Neuron (in vitro differentiated cells): ENCODE measurements around the gene LGALS13.

Experiments used
- H2AFZ ChIP-seq: one replicate; pipeline ENCODE4 v1.6.1; 2013; ENCODE audit warnings: low read depth, mild to moderate bottlenecking, inconsistent platforms, low read length, moderate library complexity
- H3K27me3 ChIP-seq: one replicate; pipeline ENCODE4 v1.6.1; 2013; ENCODE audit warnings: low read length; ENCODE audit not compliant: insufficient read depth
- H3K36me3 ChIP-seq: one replicate; pipeline ENCODE4 v1.6.1; 2013; ENCODE audit warnings: low read length; ENCODE audit not compliant: insufficient read depth
- H3K4me1 ChIP-seq: one replicate; pipeline ENCODE4 v1.6.1; 2013; ENCODE audit warnings: low read length; ENCODE audit not compliant: insufficient read depth
- H3K4me3 ChIP-seq: 2 replicates; pipeline ENCODE4 v1.5.1; 2013; ENCODE audit warnings: mild to moderate bottlenecking, low read length, moderate library complexity
- H3K9me3 ChIP-seq: one replicate; pipeline ENCODE4 v1.6.1; 2013; ENCODE audit warnings: low read length

Gene LGALS13

DNA sequence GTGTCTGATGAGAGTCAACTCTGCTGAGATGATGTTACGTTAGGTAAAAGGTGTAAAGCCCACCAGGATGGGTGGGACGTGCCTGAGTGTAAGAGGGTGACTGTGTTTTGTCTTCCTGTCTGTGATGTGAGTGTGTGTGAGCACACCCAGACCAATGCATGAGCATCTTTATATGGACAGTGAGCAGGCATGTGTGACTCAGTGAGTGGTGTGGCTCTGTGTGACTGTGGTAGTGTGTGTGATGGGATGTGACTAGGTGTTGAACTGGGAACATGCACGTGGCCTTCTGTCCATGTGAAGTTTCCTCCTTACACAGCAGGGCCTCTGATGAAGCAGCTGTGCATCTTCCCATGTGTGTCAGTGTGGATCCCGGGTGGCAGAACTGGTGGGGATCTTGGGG, 35.6 kb downstream of the LGALS13 start:
- no peak overlapping the region for H3K4me3 ChIP-seq
- no peaks in the 10 kb centered on the region for H3K27me3 ChIP-seq
- no peaks in the 10 kb centered on the region for H3K4me1 ChIP-seq
- no peak overlapping the region for H2AFZ ChIP-seq
- no peaks in the 10 kb centered on the region for H3K9me3 ChIP-seq
- H3K36me3 ChIP-seq = no peaks in the 10 kb centered on the region

DNA sequence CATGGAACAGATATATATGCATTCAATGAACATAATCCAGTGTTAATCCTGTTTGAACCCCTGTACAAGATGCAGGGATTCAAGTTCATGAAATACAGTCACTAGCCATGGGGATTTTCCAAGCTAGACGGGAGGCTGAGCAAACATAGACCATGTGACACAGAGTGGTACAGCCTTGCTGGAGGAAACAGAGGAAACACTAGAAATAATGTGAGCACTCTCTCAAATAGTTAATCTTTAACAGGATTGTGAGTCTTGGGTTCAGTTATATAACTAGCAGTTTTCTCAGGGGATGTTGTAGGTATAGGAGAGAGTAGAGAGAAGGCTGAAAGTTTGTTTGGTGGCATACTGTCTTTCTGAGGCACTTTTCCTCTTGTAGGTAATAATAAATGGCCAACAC, 39.4 kb downstream of the LGALS13 start:
- Histone ChIP-seq H3K4me3 (no peak overlapping the region), H3K9me3 (no peaks in the 10 kb centered on the region), H2AFZ (no peak overlapping the region), H3K27me3 (no peaks in the 10 kb centered on the region), H3K4me1 (no peaks in the 10 kb centered on the region), H3K36me3 (no peaks in the 10 kb centered on the region)

DNA sequence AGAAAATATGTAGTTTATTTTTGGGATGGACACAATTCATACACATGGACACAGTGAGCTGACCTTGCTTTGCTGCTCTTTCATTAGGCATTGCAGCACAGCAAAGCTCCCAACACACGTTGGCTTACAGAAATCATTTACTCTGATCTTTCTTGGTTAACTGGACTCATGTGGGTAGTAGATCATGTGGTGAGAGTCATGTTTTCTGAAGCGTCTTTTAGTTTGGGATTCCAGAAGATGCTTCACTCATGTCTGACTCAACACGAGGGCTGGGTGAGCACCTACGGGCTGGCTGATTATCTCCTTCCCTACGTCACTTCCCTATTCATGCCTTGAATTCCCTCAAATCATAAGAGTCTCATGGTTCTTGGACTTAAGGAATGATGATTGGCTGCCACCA, 41.3 kb downstream of the LGALS13 start:
- no peaks in the 10 kb centered on the region for H3K27me3 ChIP-seq
- no peaks in the 10 kb centered on the region for H3K36me3 ChIP-seq
- no peaks in the 10 kb centered on the region for H3K4me1 ChIP-seq
- H2AFZ ChIP-seq = no peak overlapping the region
- no peaks in the 10 kb centered on the region for H3K9me3 ChIP-seq
- no peak overlapping the region for H3K4me3 ChIP-seq

DNA sequence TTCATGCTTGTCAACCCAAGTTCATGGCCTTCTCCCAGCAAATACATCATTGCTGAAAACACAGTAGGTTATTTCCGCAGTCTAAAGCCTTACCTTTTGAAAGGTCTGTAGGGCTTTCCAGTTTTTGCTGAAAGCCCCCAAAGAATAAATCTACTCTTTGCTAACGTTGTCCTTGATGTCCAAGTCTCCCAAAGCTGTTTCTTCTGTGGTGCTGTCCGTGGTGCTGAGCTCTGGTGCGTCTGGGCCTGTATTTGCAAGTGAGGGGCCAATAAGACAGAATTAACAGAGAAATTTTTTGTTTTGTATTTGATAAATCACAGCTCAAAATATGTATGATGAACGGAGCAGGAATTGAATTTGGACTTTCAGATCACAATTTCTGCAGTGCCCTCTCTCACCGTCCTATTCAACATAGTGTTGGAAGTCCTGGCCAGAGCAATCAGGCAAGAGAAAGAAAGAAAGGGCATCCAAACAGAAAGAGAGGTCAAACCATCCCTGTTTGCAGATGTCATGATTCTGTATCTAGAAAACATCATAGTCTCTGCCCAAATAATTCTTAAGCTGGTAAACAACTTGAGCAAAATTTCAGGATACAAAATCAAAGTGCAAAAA, 43.6 kb downstream of the LGALS13 start:
- Histone ChIP-seq H3K4me3 (no peak overlapping the region), H3K36me3 (no peaks in the 10 kb centered on the region), H2AFZ (no peak overlapping the region), H3K27me3 (no peaks in the 10 kb centered on the region), H3K4me1 (no peaks in the 10 kb centered on the region), H3K9me3 (no peaks in the 10 kb centered on the region)

DNA sequence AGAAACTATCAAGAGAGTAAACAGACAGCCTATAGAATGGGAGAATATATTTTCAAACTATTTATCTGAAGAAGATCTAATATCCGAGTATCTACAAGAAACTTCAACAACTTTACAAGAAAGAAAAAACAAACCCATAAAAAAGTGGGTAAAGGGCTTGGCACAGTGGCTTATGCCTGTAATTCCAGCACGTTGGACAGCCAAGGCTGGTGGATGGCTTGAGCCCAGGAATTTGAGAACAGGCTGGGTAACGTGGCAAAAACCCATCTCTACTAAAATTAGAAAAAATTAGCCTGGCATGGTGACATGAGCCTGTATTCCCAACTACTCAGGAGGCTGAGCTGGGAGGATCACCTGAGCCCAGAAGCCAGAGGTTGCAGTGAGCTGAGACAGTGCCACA, 45.6 kb downstream of the LGALS13 start:
- Histone ChIP-seq H3K4me3 (no peak overlapping the region), H3K27me3 (no peaks in the 10 kb centered on the region), H3K36me3 (no peaks in the 10 kb centered on the region), H3K4me1 (no peaks in the 10 kb centered on the region), H2AFZ (no peak overlapping the region), H3K9me3 (no peaks in the 10 kb centered on the region)

DNA sequence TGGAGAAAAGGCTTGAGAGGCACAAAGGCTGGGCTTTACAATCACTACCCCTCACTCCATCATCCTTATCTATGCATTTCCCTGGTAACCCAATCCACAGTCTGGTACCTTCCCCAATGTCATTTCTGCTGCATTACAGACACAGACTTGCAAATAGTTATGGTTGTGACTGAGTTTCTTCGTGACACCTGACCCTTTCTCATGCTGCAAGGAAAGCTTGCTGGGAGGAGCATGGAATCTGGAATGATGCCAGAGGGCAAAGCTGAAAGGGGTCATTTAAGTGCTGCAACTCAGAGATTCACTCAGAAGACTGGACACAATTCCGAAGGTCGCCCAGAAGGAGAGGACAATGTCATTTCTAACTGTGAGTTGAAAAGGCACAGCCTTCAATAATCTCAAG, 53.3 kb downstream of the LGALS13 start, which contains the start of gene LGALS16:
Gene LGALS16, plus strand, starts transcription at position 301 of the 400 bp plus-strand sequence. Its CDS starts 49 bp downstream, at position 350.
- no peaks in the 10 kb centered on the region for H3K36me3 ChIP-seq
- no peaks in the 10 kb centered on the region for H3K27me3 ChIP-seq
- H3K4me3 ChIP-seq = no peak within 1 kb of the TSS
- no peaks in the 10 kb centered on the region for H3K9me3 ChIP-seq
- no peak within 1 kb of the TSS for H2AFZ ChIP-seq
- H3K4me1 ChIP-seq = no peaks in the 10 kb centered on the region
